ENCODE results near the gene ZDHHC3.

Gene ZDHHC3

GRCh38 chr3:45021524-45022297 is 45.7 kb upstream of the ZDHHC3 start:
- Histone ChIP-seq H3K23ac (ENCODE audit: low read length in 2 of 2) (no peak overlapping the region), H3K36me3 (ENCODE audit: control insufficient read depth in 1 of 2, insufficient read depth in 2 of 2, low read depth in 1 of 2, low read length in 2 of 2) (peaks cover 0 to 4% of the 10 kb centered on the region in 2 experiments), H2AK5ac (ENCODE audit: low read length, severe bottlenecking) (no peak overlapping the region), H3K18ac (ENCODE audit: low read depth in 1 of 2, low read length in 2 of 2) (no peak overlapping the region), H3K14ac (ENCODE audit: low read length in 2 of 2) (no peak overlapping the region), H4K8ac (ENCODE audit: low read length) (no peak overlapping the region), H2BK120ac (ENCODE audit: low read depth, low read length) (no peak overlapping the region), H3K4ac (ENCODE audit: low read depth in 1 of 2, low read length in 2 of 2) (no peak overlapping the region), H2BK5ac (ENCODE audit: low read depth, low read length, poor library complexity, severe bottlenecking) (no peak overlapping the region), H3K9ac (ENCODE audit: low read length) (no peak overlapping the region), H3K79me1 (replicated peaks; ENCODE audit: low read length, poor library complexity, severe bottlenecking) (no peaks in the 10 kb centered on the region), H2BK15ac (ENCODE audit: low read depth, poor library complexity, severe bottlenecking) (no peak overlapping the region), H3K9me3 (ENCODE audit: control insufficient read depth, low read length) (no peaks in the 10 kb centered on the region), H3K4me3 (ENCODE audit: insufficient read depth in 1 of 2, low read depth in 1 of 2, low read length in 2 of 2) (no peak overlapping the region), H3K27me3 (ENCODE audit: control insufficient read depth in 1 of 2, insufficient read depth in 1 of 2, low read length in 2 of 2) (no peaks in the 10 kb centered on the region), H4K91ac (ENCODE audit: low read length) (no peak overlapping the region), H3K4me1 (ENCODE audit: control insufficient read depth, insufficient read depth, low read depth, low read length) (peaks cover 8% of the 10 kb centered on the region), H3K27ac (ENCODE audit: low read length, poor library complexity, severe bottlenecking) (no peak overlapping the region), H2AFZ (ENCODE audit: low read depth, low read length) (no peak overlapping the region), H2BK12ac (ENCODE audit: low read length in 2 of 2) (no peak overlapping the region), H3K4me2 (ENCODE audit: low read length, poor library complexity, severe bottlenecking) (no peak overlapping the region)
- DNase-seq = no peak
- whole genome bisulfite sequencing = 84% methylated on average over 11 of the region's 12 CpGs

GRCh38 chr3:45020534-45020933 is 44.6 kb upstream of the ZDHHC3 start:
- Histone ChIP-seq H4K8ac (ENCODE audit: low read length) (no peak overlapping the region), H4K91ac (ENCODE audit: low read length) (no peak overlapping the region), H3K9me3 (ENCODE audit: control insufficient read depth, low read length) (no peaks in the 10 kb centered on the region), H3K4me1 (ENCODE audit: control insufficient read depth, insufficient read depth, low read depth, low read length) (peaks cover 3% of the 10 kb centered on the region), H3K4me2 (ENCODE audit: low read length, poor library complexity, severe bottlenecking) (no peak overlapping the region), H2AK5ac (ENCODE audit: low read length, severe bottlenecking) (no peak overlapping the region), H3K23ac (ENCODE audit: low read length in 2 of 2) (no peak overlapping the region), H2BK12ac (ENCODE audit: low read length in 2 of 2) (no peak overlapping the region), H2BK5ac (ENCODE audit: low read depth, low read length, poor library complexity, severe bottlenecking) (no peak overlapping the region), H3K4ac (ENCODE audit: low read depth in 1 of 2, low read length in 2 of 2) (no peak overlapping the region), H3K4me3 (ENCODE audit: insufficient read depth in 1 of 2, low read depth in 1 of 2, low read length in 2 of 2) (no peak overlapping the region), H3K27me3 (ENCODE audit: control insufficient read depth in 1 of 2, insufficient read depth in 1 of 2, low read length in 2 of 2) (no peaks in the 10 kb centered on the region), H2AFZ (ENCODE audit: low read depth, low read length) (no peak overlapping the region), H3K18ac (ENCODE audit: low read depth in 1 of 2, low read length in 2 of 2) (no peak overlapping the region), H3K27ac (ENCODE audit: low read length, poor library complexity, severe bottlenecking) (no peak overlapping the region), H3K79me1 (replicated peaks; ENCODE audit: low read length, poor library complexity, severe bottlenecking) (peaks cover 1% of the 10 kb centered on the region), H3K36me3 (ENCODE audit: control insufficient read depth in 1 of 2, insufficient read depth in 2 of 2, low read depth in 1 of 2, low read length in 2 of 2) (peaks cover 9 to 12% of the 10 kb centered on the region in 2 experiments), H2BK120ac (ENCODE audit: low read depth, low read length) (no peak overlapping the region), H3K14ac (ENCODE audit: low read length in 2 of 2) (no peak overlapping the region), H3K9ac (ENCODE audit: low read length) (no peak overlapping the region), H2BK15ac (ENCODE audit: low read depth, poor library complexity, severe bottlenecking) (no peak overlapping the region)
- WGBS = 95% methylated on average over 8 of the region's 8 CpGs
- no peak for DNase-seq

- Histone ChIP-seq H3K79me1 (replicated peaks; ENCODE audit: low read length, poor library complexity, severe bottlenecking) (peaks cover 3% of the 10 kb centered on the region), H3K4me3 (ENCODE audit: insufficient read depth in 1 of 2, low read depth in 1 of 2, low read length in 2 of 2) (no peak overlapping the region), H3K27ac (ENCODE audit: low read length, poor library complexity, severe bottlenecking) (no peak overlapping the region), H3K9ac (ENCODE audit: low read length) (no peak overlapping the region), H3K14ac (ENCODE audit: low read length in 2 of 2) (no peak overlapping the region), H2BK12ac (ENCODE audit: low read length in 2 of 2) (peak overlapping the region in 1 of 2 experiments; percentile 81), H3K18ac (ENCODE audit: low read depth in 1 of 2, low read length in 2 of 2) (no peak overlapping the region), H3K4me1 (ENCODE audit: control insufficient read depth, insufficient read depth, low read depth, low read length) (peaks cover 1% of the 10 kb centered on the region), H3K36me3 (ENCODE audit: control insufficient read depth in 1 of 2, insufficient read depth in 2 of 2, low read depth in 1 of 2, low read length in 2 of 2) (peaks cover 17 to 29% of the 10 kb centered on the region in 2 experiments), H2BK15ac (ENCODE audit: low read depth, poor library complexity, severe bottlenecking) (no peak overlapping the region), H2AK5ac (ENCODE audit: low read length, severe bottlenecking) (no peak overlapping the region), H2AFZ (ENCODE audit: low read depth, low read length) (no peak overlapping the region), H2BK5ac (ENCODE audit: low read depth, low read length, poor library complexity, severe bottlenecking) (no peak overlapping the region), H4K8ac (ENCODE audit: low read length) (no peak overlapping the region), H4K91ac (ENCODE audit: low read length) (no peak overlapping the region), H3K4me2 (ENCODE audit: low read length, poor library complexity, severe bottlenecking) (no peak overlapping the region), H3K27me3 (ENCODE audit: control insufficient read depth in 1 of 2, insufficient read depth in 1 of 2, low read length in 2 of 2) (no peaks in the 10 kb centered on the region), H3K9me3 (ENCODE audit: control insufficient read depth, low read length) (no peaks in the 10 kb centered on the region), H2BK120ac (ENCODE audit: low read depth, low read length) (no peak overlapping the region), H3K23ac (ENCODE audit: low read length in 2 of 2) (no peak overlapping the region), H3K4ac (ENCODE audit: low read depth in 1 of 2, low read length in 2 of 2) (no peak overlapping the region)
- 100% methylated on average over 2 of the region's 5 CpGs for WGBS
- no peak for DNase-seq
Measured at GRCh38 chr3:45017821-45018220, 41.8 kb upstream of the ZDHHC3 start.

DNA sequence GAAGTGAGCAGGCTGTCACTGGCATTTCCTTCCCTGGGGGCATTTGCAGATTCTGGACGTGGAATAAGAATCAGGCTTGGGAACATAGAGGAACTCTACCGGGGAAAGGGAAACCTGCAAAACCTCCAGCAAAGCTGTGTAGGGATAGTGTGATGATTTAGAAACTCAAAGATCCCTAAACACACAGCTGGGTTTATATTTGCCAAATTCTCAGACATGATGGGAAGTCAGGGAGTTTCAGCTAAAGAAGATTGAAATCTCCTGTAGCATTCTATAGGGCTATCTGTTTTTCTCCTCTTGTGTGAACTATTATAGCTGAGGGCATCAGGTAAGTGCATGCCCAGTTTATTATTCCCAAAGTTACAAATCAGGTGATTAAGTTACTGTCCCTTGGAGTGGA is 40.9 kb upstream of the ZDHHC3 start:
- Histone ChIP-seq H3K9me3 (ENCODE audit: control insufficient read depth, low read length) (no peaks in the 10 kb centered on the region), H3K4me1 (ENCODE audit: control insufficient read depth, insufficient read depth, low read depth, low read length) (peaks cover 4% of the 10 kb centered on the region), H3K18ac (ENCODE audit: low read depth in 1 of 2, low read length in 2 of 2) (no peak overlapping the region), H3K4ac (ENCODE audit: low read depth in 1 of 2, low read length in 2 of 2) (no peak overlapping the region), H3K4me2 (ENCODE audit: low read length, poor library complexity, severe bottlenecking) (no peak overlapping the region), H2BK5ac (ENCODE audit: low read depth, low read length, poor library complexity, severe bottlenecking) (no peak overlapping the region), H3K36me3 (ENCODE audit: control insufficient read depth in 1 of 2, insufficient read depth in 2 of 2, low read depth in 1 of 2, low read length in 2 of 2) (peaks cover 17 to 33% of the 10 kb centered on the region in 2 experiments), H3K79me1 (replicated peaks; ENCODE audit: low read length, poor library complexity, severe bottlenecking) (peaks cover 3% of the 10 kb centered on the region), H4K91ac (ENCODE audit: low read length) (no peak overlapping the region), H2AFZ (ENCODE audit: low read depth, low read length) (no peak overlapping the region), H3K27me3 (ENCODE audit: control insufficient read depth in 1 of 2, insufficient read depth in 1 of 2, low read length in 2 of 2) (no peaks in the 10 kb centered on the region), H3K9ac (ENCODE audit: low read length) (no peak overlapping the region), H3K14ac (ENCODE audit: low read length in 2 of 2) (no peak overlapping the region), H2BK120ac (ENCODE audit: low read depth, low read length) (no peak overlapping the region), H2AK5ac (ENCODE audit: low read length, severe bottlenecking) (no peak overlapping the region), H3K23ac (ENCODE audit: low read length in 2 of 2) (no peak overlapping the region), H4K8ac (ENCODE audit: low read length) (no peak overlapping the region), H2BK12ac (ENCODE audit: low read length in 2 of 2) (no peak overlapping the region), H2BK15ac (ENCODE audit: low read depth, poor library complexity, severe bottlenecking) (no peak overlapping the region), H3K27ac (ENCODE audit: low read length, poor library complexity, severe bottlenecking) (no peak overlapping the region), H3K4me3 (ENCODE audit: insufficient read depth in 1 of 2, low read depth in 1 of 2, low read length in 2 of 2) (no peak overlapping the region)
- WGBS = 100% methylated on average over 1 of the region's 2 CpGs
- DNase-seq = no peak

Measured in mesenchymal stem cell (in vitro differentiated cells and primary cell).